22Rv1 (cell line): Measurements from ENCODE around the gene SMYD3.
"Not testable (repeated sequence)": the region's sequence is repeated elsewhere in the genome, so short reads cannot be mapped to it uniquely, and the experiment has no call there.

ENCODE experiments used
- H3K27ac ChIP-seq: fragments of 450-650 bp; 2 replicates; pipeline ENCODE4 v1.5.1; 2017
- ZFX ChIP-seq: fragments of 450-650 bp; IDR thresholded peaks from 2 replicates; pipeline ENCODE4 v1.6.1; 2017; ENCODE audit warnings: antibody characterized with exemption, borderline replicate concordance
- TF ChIP-seq, protein P1 (sequence below): fragments of 450-650 bp; IDR thresholded peaks from 2 replicates; pipeline ENCODE4 v1.5.1; 2017; ENCODE audit warnings: mild to moderate bottlenecking

The SMYD3 gene

DNA sequence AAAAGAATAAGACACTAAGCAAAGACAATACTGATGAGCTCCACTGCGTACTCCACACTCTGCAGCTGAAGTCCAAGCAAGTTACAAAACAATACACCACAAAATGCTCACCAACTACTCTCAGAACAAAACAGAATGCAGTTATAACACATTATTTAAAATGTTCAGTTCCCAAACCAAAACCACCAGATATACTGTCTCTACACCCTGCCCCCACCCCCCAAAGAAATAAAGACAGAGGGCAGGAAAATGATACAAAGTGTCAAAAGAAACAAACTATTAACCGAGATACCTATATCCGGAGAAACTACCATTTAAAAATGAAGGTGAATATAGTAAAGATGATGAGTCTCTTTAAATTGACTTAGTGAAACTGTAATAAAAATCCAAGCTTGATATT, 729.3 kb downstream of the SMYD3 start:
- H3K27ac ChIP-seq = no peak overlapping the region
- TF ChIP-seq, protein P1, sequence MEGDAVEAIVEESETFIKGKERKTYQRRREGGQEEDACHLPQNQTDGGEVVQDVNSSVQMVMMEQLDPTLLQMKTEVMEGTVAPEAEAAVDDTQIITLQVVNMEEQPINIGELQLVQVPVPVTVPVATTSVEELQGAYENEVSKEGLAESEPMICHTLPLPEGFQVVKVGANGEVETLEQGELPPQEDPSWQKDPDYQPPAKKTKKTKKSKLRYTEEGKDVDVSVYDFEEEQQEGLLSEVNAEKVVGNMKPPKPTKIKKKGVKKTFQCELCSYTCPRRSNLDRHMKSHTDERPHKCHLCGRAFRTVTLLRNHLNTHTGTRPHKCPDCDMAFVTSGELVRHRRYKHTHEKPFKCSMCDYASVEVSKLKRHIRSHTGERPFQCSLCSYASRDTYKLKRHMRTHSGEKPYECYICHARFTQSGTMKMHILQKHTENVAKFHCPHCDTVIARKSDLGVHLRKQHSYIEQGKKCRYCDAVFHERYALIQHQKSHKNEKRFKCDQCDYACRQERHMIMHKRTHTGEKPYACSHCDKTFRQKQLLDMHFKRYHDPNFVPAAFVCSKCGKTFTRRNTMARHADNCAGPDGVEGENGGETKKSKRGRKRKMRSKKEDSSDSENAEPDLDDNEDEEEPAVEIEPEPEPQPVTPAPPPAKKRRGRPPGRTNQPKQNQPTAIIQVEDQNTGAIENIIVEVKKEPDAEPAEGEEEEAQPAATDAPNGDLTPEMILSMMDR = no peak
- no peak for TF ChIP-seq ZFX

DNA sequence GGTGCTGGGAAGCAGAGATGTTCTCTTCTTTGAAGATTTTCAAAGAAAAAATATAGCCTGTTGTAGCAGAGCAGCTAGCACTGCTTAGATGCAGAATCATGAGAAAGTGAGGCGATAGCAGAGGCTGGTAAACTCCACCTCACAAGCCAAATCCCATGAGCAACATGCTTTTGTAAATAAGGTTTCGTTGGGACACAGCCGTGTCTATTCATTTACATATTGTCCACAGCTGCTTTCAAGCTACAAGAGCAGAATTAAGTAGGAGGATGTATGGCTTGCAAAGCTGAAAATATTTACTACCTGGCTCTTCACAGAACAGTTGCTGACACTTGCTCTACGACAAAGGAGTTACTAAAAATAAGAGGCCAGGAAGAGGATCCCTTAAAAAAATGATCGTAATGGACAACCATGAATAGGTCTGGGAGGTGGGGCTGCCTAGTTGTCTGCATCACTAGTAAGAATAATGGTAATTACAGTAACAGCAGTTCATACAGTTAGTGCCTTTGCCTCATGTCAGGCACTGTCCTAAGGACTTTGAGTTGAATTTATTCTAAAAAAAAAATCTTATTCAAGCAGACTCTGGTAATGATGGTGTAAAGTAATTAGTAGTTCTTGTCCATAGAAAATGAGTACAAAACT, 730.3 kb downstream of the SMYD3 start:
- H3K27ac ChIP-seq = no peak overlapping the region
- TF ChIP-seq, protein P1 = no peak
- TF ChIP-seq ZFX = no peak

DNA sequence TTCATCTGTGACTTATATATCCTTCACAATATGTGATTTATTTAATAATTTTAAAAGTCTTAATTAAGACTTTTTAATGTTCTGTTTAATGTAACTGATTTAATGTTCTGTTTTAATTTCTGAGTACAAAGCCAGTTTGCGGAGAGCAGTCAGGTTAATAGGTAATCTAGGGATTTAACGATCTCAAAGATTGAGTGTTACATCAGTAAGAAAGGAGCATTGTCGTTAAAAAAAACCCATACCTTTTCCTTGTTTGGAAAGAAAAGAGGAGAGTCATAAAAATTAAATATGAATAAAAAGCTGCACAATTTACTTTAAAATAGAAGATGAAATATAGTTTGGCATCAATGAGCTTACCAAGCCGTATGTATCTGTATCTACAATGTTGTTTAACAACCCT, 730.9 kb downstream of the SMYD3 start:
- no peak overlapping the region for H3K27ac ChIP-seq
- TF ChIP-seq, protein P1 = no peak
- no peak for TF ChIP-seq ZFX

DNA sequence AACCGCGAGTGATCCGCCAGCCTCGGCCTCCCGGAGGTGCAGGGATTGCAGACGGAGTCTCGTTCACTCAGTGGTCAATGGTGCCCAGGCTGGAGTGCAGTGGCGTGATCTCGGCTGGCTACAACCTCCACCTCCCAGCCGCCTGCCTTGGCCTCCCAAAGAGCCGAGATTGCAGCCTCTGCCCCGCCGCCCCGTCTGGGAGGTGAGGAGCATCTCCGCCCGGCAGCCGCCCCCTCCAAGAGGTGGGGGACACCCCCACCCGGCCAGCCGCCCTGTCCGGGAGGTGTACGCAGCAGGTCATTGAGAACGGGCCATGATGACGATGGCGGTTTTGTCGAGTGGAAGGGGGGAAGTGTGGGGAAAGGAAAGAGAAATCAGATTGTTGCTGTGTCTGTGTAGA, 732.1 kb downstream of the SMYD3 start:
- H3K27ac ChIP-seq = not testable (repeated sequence)

DNA sequence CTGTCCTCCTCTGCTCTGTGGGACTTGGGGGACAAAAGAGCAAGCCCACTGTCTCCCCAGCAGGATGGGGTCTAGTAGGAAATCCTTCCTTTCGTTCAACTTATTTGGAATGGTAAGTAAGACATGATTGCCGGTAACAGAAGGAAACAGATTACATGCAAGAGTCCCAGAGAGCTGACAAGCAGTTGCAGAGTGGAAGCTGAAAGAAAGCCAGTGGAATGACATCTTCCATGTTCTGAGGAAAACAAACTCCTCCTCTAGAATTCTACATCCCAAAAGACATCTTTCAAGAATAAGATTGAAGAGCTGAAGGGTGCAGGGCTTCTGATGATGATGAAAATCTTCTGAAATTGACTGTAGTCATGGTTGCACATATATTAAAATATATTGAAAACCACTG, 732.9 kb downstream of the SMYD3 start:
- no peak for TF ChIP-seq ZFX
- TF ChIP-seq, protein P1 = no peak

DNA sequence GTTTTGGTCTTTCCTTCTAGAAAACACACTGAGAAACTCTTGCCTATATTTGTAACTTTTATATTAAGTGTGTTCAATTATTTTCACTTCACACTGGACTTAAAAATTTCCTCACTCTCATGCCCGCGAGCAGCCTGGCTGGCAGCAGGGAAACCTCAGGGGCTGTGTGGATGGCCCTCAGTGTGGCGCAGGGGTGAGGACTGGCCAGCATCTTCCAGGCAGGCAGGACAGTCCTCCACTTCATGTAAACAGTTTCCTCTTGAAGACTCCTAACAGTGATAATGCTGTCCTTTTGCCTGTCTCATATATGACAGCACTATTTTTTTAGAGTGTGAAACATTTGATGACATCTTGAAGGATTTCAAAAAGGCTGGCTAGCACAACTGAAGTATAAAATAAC, 733.7 kb downstream of the SMYD3 start:
- TF ChIP-seq, protein P1 = no peak
- no peak for TF ChIP-seq ZFX
- H3K27ac ChIP-seq = no peak overlapping the region

More for the DNA sequence above, 732.9 kb downstream of the SMYD3 start:
- H3K27ac ChIP-seq = no peak overlapping the region

DNA sequence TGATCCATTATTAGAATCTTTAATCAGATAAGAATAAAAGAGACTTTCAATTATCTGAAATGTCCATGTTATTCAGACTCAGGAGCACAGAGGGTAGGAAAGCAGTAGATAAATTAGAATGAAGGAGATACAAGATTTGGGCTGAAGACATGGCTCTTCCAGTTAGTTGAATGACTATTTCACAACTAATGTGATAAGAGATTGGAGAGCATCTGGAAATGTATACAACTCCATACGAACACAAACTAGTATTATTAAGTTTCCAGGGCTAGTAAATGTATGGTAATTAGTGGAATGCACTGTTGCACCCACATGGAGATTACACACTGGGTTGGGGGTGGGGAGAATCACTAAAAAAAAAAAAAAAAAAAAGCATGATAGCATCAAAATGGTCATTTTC, 734.3 kb downstream of the SMYD3 start:
- TF ChIP-seq, protein P1 = no peak
- TF ChIP-seq ZFX = no peak
- no peak overlapping the region for H3K27ac ChIP-seq

DNA sequence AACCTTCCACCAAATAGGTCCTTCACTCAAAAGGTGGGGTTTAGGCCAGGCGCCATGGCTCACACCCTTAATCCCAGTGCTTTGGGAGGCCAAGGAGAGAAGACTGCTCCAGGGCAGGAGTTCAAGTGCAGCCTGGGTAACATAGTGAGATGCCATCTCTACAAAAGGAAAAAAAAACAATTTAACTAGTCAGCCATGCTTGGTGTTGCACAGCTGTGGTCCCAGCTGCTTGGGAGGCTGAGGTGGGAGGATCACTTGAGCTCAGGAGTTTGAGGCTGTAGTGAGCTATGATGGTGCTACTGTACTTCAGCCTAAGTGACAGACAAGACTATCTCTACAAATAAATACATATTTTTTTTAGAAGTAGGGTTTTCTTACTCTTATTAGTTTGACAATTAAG, 734.8 kb downstream of the SMYD3 start:
- TF ChIP-seq, protein P1 = no peak
- no peak for TF ChIP-seq ZFX
- H3K27ac ChIP-seq = no peak overlapping the region
